ENCODE measurements around the gene SIRPD. TPM values are rescaled to one million over a fixed set of nuclear protein-coding genes. Genes with fewer than 3 reads are reported as not detected.

Gene SIRPD
- total and polyA plus RNA-seq, 8 donors = 0.08 to 1.6 (median 0.79) TPM; not detected in 5

- intact Hi-C loops (cut with DNase I) = no loop called here
- ATAC-seq (no peak), DNase-seq (no peak)
- no peak for TF ChIP-seq CTCF (IDR thresholded peaks at IDR 0.05)
- Histone ChIP-seq H3K27ac (no peak overlapping the region), H3K27me3 (no peaks in the 10 kb centered on the region), H3K4me1 (peaks cover 0 to 35% of the 10 kb centered on the region in 2 donors), H3K4me3 (no peak overlapping the region), H3K9me3 (no peaks in the 10 kb centered on the region), H3K36me3 (no peaks in the 10 kb centered on the region)
Measured at GRCh38 chr20:1533059-1533458, 24.4 kb downstream of the SIRPD start.

DNA sequence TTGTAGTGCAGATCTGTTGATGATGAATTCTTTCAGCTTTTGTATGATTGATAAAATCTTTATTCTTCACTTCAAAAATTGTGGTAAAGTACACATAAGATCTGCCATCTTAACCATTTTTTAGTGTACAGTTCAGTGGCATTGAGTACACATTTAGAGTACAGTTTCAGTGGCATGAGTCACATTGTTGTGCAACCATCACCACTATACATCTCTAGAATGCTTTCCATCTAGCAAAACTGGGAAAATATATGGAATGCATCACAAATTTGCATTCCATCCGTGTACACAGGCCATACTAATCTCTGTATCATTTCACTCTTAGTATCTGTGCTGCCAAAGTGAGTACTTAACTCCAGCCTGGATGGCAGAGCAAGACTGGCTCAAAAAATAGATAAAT, 28.7 kb downstream of the SIRPD start:
- Histone ChIP-seq H3K9me3 (no peaks in the 10 kb centered on the region), H3K36me3 (no peaks in the 10 kb centered on the region), H3K4me1 (peaks cover 0 to 11% of the 10 kb centered on the region in 2 donors), H3K27ac (no peak overlapping the region), H3K4me3 (no peak overlapping the region), H3K27me3 (no peaks in the 10 kb centered on the region)
- intact Hi-C loops (cut with DNase I) = no loop called here
- DNase-seq (no peak), ATAC-seq (no peak)
- no peak for TF ChIP-seq CTCF (IDR thresholded peaks at IDR 0.05)

DNA sequence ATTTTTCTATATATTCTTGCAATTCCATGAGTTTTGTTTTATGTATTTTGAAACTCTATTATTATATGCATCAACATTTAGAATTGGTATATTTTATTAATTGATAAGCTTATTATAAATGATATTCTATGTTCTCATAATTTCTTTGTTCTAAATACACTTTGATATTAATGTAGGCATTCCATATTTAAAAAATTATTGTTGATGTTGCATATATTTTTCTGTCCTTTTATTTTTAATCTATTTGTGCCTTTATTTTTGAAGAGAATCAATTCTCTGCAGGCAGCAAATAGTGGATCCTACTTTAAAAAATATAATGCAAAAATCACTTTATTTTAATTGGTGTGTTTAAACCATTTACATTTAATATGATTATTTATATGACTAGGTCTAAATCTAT, 29.6 kb downstream of the SIRPD start:
- no peak for TF ChIP-seq CTCF (IDR thresholded peaks at IDR 0.05)
- DNase-seq (no peak), ATAC-seq (no peak)
- Histone ChIP-seq H3K27me3 (no peaks in the 10 kb centered on the region), H3K4me3 (no peak overlapping the region), H3K27ac (no peak overlapping the region), H3K9me3 (no peaks in the 10 kb centered on the region), H3K36me3 (no peaks in the 10 kb centered on the region), H3K4me1 (peaks cover 0 to 11% of the 10 kb centered on the region in 2 donors)
- intact Hi-C loops (cut with DNase I) = no loop called here

GRCh38 chr20:1526896-1527295, 30.6 kb downstream of the SIRPD start:
- DNase-seq (no peak), ATAC-seq (no peak)
- H3K4me1 ChIP-seq = peaks cover 0 to 11% of the 10 kb centered on the region in 2 donors
- no peaks in the 10 kb centered on the region for H3K36me3 ChIP-seq
- H3K4me3 ChIP-seq = no peak overlapping the region
- no peak overlapping the region for H3K27ac ChIP-seq
- intact Hi-C loops (cut with DNase I) = no loop called here
- H3K27me3 ChIP-seq = no peaks in the 10 kb centered on the region
- no peak for TF ChIP-seq CTCF (IDR thresholded peaks at IDR 0.05)
- no peaks in the 10 kb centered on the region for H3K9me3 ChIP-seq

- intact Hi-C loops (cut with DNase I) = no loop called here
- no peak for DNase-seq
- no peak for TF ChIP-seq CTCF (IDR thresholded peaks at IDR 0.05)
- H3K4me1 ChIP-seq = peaks cover 0 to 11% of the 10 kb centered on the region in 2 donors
- no peaks in the 10 kb centered on the region for H3K36me3 ChIP-seq
- H3K4me3 ChIP-seq = no peak overlapping the region
- no peaks in the 10 kb centered on the region for H3K9me3 ChIP-seq
- ATAC-seq = no peak
- H3K27ac ChIP-seq = no peak overlapping the region
- no peaks in the 10 kb centered on the region for H3K27me3 ChIP-seq
Measured at GRCh38 chr20:1526310-1526709, 31.2 kb downstream of the SIRPD start.
